ENCODE measurements around the gene TEX51. TPM values are rescaled to one million over a fixed set of nuclear protein-coding genes. Genes with fewer than 3 reads are reported as not detected.
A peak's percentile ranks its signal among the peaks of the same experiment; 100 is the strongest.

TEX51 gene
- under 1 TPM in 1 of 8 experiments, not detected in 7; 0.81 TPM for total RNA-seq

DNA sequence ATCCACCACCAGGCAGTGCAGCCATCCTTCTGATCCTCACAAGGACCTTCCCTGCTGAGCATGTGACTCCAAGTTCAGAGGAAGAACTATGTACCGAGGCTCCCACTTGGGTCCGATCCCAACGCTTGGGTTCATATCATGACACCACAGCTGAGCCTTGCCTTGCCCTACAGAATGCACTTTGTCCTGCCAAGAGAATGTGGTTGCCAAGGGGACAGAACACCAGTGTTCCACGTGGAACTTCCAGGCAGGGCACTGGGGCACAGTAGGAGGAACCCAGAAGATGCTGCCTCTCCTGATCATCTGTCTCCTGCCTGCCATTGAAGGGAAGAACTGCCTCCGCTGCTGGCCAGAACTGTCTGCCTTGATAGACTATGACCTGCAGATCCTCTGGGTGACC lies at the start of gene TEX51:
Gene TEX51, plus strand, starts transcription at position 255 of the 400 bp plus-strand sequence. Its CDS starts 29 bp downstream, at position 284.
- Histone ChIP-seq H3K27ac (no peak within 1 kb of the TSS), H3K4me1 (replicated peaks in 1 of 2) (no peaks in the 10 kb centered on the region), H3K4me3 (no peak within 1 kb of the TSS)
- ATAC-seq (replicated peaks in 6 of 8): no peak
- WGBS, 10 experiments: 56 to 100% (median 95%) methylated on average over 1 to 3 of the region's 5 CpGs; no CpG with 5 or more reads in 3 of the 10 experiments
- in situ Hi-C loops (cut with MboI; ENCODE audit: low pct_unique_long_range_greater_than_20kb in 2 of 9, low sequenced_read_pairs in 9 of 9, unreplicated experiment in 9 of 9): no loop called here

DNA sequence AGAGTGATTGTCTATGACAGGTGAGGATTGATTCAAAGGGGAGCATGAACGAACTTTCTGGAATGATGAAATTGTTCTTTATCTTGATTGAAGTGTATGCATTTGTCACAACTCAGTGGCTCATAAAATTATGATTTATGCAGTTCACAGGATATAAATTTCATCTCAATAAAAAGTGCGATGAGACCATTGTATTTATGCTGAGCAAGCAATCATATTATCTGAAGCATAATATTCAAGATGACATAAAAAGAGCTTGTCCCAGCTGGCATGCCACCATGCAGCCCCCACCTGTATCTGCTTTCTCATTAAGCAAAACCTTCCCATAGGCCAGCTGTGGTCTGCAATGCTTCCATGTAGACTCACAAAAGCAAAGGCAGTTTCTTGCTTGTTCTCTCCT lies 49.6 kb upstream of the TEX51 start:
- Histone ChIP-seq H3K4me1 (replicated peaks in 1 of 2) (peaks cover 3 to 7% of the 10 kb centered on the region in 2 donors), H3K4me3 (no peak overlapping the region), H3K27ac (no peak overlapping the region)
- in situ Hi-C loops (cut with MboI; ENCODE audit: low pct_unique_long_range_greater_than_20kb in 2 of 9, low sequenced_read_pairs in 9 of 9, unreplicated experiment in 9 of 9): no loop called here
- ATAC-seq (replicated peaks in 6 of 8): no peak
- WGBS, 10 experiments: 0 to 80% (median 57%) methylated on average over 1 to 2 of the region's 2 CpGs

DNA sequence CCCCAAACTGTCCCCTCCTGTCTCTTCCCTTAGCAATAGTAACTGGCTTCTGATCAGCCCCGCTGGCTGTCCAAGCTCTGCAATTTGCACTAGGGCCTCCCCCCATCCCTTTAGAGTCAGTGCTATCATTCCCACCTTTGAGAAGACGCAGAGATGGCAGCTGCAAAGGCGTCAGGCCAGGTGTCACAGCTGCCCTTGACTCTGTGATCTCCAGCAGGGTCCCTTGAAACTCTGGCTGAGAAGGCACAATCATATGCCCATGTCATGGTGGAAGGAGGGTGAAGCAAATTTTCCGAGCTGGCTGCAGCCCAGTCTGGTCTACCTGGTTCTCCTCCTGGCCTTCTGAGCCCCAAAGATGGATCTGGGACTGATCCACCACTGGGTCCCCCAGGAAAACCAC lies 49.2 kb upstream of the TEX51 start:
- ATAC-seq (replicated peaks in 6 of 8): no peak
- H3K27ac ChIP-seq: no peak overlapping the region
- in situ Hi-C loops (cut with MboI; ENCODE audit: low pct_unique_long_range_greater_than_20kb in 2 of 9, low sequenced_read_pairs in 9 of 9, unreplicated experiment in 9 of 9): no loop called here
- H3K4me1 ChIP-seq (replicated peaks in 1 of 2): peaks cover 3 to 7% of the 10 kb centered on the region in 2 donors
- WGBS, 10 experiments: 0 to 100% (median 44%) methylated on average over 1 to 3 of the region's 4 CpGs; no CpG with 5 or more reads in 2 of the 10 experiments
- H3K4me3 ChIP-seq: no peak overlapping the region

DNA sequence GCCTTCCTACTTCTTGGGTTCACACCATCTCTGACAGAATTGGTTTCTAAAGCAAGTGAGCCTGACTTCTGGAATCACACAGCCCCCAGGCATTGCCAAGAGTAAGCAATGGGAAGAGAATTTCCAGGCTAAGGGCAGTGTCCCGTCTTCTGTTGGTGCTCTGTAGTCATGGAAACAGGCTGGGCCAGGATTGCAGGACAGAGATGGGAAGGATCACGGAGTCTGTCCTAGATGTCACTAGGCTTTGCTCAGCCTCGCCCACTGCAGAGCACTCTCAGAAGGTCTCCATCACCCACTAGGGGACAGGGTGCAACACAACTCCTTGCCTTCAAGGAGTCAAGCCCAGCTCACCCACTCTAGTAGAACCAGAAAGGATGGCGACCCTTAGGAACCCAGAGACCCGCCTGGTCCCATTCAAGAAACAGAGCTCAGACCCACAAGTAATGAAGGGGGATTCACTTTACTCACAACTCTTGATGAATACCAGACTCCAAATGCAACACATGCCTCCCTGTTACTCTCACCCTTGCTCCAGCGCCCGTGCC lies 48.6 kb upstream of the TEX51 start:
- Histone ChIP-seq H3K4me3 (no peak overlapping the region), H3K27ac (no peak overlapping the region), H3K4me1 (replicated peaks in 1 of 2) (peaks cover 3 to 7% of the 10 kb centered on the region in 2 donors)
- in situ Hi-C loops (cut with MboI; ENCODE audit: low pct_unique_long_range_greater_than_20kb in 2 of 9, low sequenced_read_pairs in 9 of 9, unreplicated experiment in 9 of 9): no loop called here
- WGBS, 10 experiments: 0 to 100% (median 70%) methylated on average over 1 to 6 of the region's 7 CpGs; no CpG with 5 or more reads in 2 of the 10 experiments
- ATAC-seq (replicated peaks in 6 of 8): no peak

DNA sequence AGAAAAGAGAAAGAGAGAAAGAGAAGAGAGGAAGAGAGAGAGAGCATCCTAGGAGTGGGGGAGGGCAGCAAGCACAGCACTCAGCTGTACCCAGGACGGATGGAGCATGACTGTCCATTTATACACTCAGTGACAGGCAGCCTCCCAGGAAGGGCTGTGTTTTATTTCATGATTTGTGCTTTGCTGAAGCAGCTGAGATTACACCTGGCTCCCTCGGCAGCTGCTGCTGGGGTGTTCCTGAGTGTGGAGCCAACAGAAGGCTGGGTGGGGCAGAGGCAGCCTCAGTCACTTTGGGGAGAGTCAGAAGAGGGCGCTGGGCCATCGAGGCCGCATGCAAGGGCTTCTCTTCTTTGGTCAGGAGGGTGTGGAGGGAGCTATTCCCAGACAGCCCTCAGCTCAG lies 47.8 kb upstream of the TEX51 start:
- in situ Hi-C loops (cut with MboI; ENCODE audit: low pct_unique_long_range_greater_than_20kb in 2 of 9, low sequenced_read_pairs in 9 of 9, unreplicated experiment in 9 of 9): no loop called here
- H3K4me1 ChIP-seq (replicated peaks in 1 of 2): peaks cover 3 to 7% of the 10 kb centered on the region in 2 donors
- H3K27ac ChIP-seq: no peak overlapping the region
- WGBS, 10 experiments: 0 to 56% (median 28%) methylated on average over 1 to 4 of the region's 5 CpGs; no CpG with 5 or more reads in 4 of the 10 experiments
- H3K4me3 ChIP-seq: no peak overlapping the region
- ATAC-seq (replicated peaks in 6 of 8): peak in 6 of 8 experiments; percentile 43 to 90 (median 74)

DNA sequence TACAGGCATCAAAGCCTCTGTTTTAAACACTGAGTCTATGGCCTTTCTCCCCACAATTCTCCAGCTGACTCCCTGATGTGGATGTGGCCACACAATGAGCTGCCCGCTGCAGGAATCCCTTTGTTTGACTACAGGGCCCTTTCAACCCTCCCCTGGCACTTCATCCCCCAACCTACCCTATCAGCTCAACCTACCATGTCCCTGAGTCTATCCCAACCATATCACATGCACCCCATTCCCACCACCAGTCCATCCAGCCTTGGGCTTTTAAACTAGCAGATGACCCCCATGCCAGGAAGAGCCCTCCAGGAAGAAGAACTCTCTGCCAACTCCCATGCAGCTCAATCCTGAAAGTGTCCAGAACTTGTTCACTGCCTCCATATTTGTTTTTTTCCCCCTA lies 46.9 kb upstream of the TEX51 start:
- ATAC-seq (replicated peaks in 6 of 8): no peak
- H3K27ac ChIP-seq: no peak overlapping the region
- 40 to 60% (median 50%) methylated on average over 1 of the region's 1 CpG; no CpG with 5 or more reads in 7 of the 10 experiments for WGBS, 10 experiments
- in situ Hi-C loops (cut with MboI; ENCODE audit: low pct_unique_long_range_greater_than_20kb in 2 of 9, low sequenced_read_pairs in 9 of 9, unreplicated experiment in 9 of 9): no loop called here
- no peak overlapping the region for H3K4me3 ChIP-seq
- H3K4me1 ChIP-seq (replicated peaks in 1 of 2): peaks cover 3 to 7% of the 10 kb centered on the region in 2 donors

DNA sequence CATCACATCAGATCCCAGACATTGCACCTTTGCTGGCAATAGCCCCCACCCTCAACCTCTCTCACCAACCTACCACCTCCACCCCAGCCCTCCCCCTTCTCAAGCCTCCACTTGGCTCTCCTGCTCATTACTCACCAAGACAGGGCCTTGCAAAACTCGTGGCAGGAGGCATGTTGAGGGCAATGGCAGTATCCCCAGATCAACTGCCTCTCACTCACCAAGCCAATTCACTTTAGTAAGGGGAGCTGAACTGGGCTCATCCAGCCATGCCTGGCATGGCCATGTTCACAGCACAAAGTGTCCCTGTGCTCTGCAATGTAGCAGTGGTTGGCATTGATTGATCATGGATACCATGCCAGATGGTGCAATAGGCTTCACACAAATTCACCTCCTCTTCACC lies 46.3 kb upstream of the TEX51 start:
- WGBS, 10 experiments: 43 to 67% methylated on average over 1 of the region's 1 CpG; no CpG with 5 or more reads in 8 of the 10 experiments
- Histone ChIP-seq H3K27ac (no peak overlapping the region), H3K4me3 (no peak overlapping the region), H3K4me1 (replicated peaks in 1 of 2) (peaks cover 3 to 7% of the 10 kb centered on the region in 2 donors)
- ATAC-seq (replicated peaks in 6 of 8): no peak
- in situ Hi-C loops (cut with MboI; ENCODE audit: low pct_unique_long_range_greater_than_20kb in 2 of 9, low sequenced_read_pairs in 9 of 9, unreplicated experiment in 9 of 9): no loop called here

DNA sequence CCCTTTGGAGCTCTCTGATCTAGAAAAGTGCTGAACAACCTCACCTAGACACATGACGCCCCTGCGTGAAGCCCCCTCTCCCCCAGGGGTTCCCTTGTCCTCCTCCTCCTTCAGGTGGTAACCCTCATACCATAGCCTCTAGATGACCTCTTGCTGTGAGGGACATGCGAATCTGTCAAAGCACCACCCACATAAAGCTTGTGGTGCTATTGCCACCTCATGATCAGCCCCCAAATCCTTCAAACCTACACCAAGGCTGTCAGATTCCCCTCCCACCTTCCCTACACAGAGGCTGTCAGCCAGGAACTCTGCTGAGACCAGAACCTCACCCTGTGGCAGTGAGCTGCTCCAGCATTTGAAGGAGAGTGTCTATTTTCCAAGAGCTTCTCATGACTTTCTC lies 43.1 kb upstream of the TEX51 start:
- no peak for ATAC-seq (replicated peaks in 6 of 8)
- Histone ChIP-seq H3K4me1 (replicated peaks in 1 of 2) (peaks cover 1 to 5% of the 10 kb centered on the region in 2 donors), H3K27ac (no peak overlapping the region), H3K4me3 (no peak overlapping the region)
- in situ Hi-C loops (cut with MboI; ENCODE audit: low pct_unique_long_range_greater_than_20kb in 2 of 9, low sequenced_read_pairs in 9 of 9, unreplicated experiment in 9 of 9): no loop called here
- WGBS, 10 experiments: 0 to 100% (median 58%) methylated on average over 1 to 2 of the region's 3 CpGs; no CpG with 5 or more reads in 5 of the 10 experiments

DNA sequence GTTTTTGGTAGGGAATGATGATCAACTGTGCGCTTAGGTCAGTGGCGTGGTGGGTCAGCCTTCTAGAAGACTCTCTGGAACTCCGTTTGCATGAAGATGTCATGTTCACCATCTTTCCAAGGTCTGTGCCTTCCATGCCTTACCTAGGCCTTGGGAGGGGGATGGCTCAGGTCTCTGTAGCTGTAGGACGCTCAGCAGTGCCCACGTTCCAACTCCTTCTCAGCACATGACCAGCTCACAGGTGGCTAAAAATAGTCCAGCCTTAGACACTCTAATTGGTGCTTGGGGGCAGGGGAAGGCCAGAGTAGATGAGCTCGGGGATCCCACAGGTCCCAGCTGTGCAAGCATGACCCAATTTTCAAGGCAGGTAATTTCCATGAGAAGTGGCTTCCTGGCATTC lies 42.3 kb upstream of the TEX51 start:
- H3K27ac ChIP-seq: no peak overlapping the region
- no peak for ATAC-seq (replicated peaks in 6 of 8)
- WGBS, 10 experiments: 10 to 100% (median 40%) methylated on average over 1 to 5 of the region's 6 CpGs; no CpG with 5 or more reads in 3 of the 10 experiments
- no peaks in the 10 kb centered on the region for H3K4me1 ChIP-seq (replicated peaks in 1 of 2)
- H3K4me3 ChIP-seq: no peak overlapping the region
- in situ Hi-C loops (cut with MboI; ENCODE audit: low pct_unique_long_range_greater_than_20kb in 2 of 9, low sequenced_read_pairs in 9 of 9, unreplicated experiment in 9 of 9): no loop called here

DNA sequence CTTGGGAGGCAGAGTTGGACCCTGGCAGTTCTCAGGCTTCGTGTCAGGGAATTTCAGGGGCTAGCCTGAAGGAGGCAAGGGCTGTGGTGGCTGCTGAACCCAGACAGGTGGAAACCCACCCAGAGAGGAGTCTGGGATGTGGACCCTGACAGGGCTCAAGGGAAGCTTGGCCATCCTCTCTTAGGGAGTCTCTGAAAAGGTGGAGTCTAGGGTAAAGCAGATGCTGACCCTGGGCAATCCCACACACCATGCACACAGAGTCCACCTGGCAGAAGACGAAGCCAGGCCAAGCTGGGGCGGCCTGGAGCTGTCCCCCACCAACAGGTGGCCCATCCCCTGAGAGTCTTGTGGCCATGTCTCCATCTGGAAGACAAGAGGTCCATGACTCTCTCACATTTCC lies 41.2 kb upstream of the TEX51 start:
- in situ Hi-C loops (cut with MboI; ENCODE audit: low pct_unique_long_range_greater_than_20kb in 2 of 9, low sequenced_read_pairs in 9 of 9, unreplicated experiment in 9 of 9): no loop called here
- 20 to 86% (median 81%) methylated on average over 1 to 2 of the region's 3 CpGs; no CpG with 5 or more reads in 7 of the 10 experiments for WGBS, 10 experiments
- Histone ChIP-seq H3K27ac (no peak overlapping the region), H3K4me1 (replicated peaks in 1 of 2) (no peaks in the 10 kb centered on the region), H3K4me3 (no peak overlapping the region)
- no peak for ATAC-seq (replicated peaks in 6 of 8)

DNA sequence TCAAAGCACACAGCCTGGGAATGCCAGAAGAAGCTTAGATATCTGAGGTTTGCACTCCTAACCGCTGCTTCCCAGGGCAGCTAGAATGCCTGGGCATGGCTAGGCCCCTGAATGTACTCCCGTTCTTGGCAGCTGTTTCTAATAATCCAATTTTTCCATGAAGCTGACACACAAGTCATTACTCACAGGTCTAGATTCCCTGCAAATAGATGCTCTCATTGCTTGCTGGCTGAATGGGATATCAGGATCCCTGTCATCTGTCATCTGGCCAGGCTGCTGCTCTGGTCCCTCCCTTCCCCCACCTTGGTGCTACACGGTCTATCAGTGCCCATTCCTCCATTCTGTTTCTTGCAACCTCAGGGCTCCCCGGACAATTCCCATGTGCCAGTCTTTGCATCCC lies 40.7 kb upstream of the TEX51 start:
- no peaks in the 10 kb centered on the region for H3K4me1 ChIP-seq (replicated peaks in 1 of 2)
- H3K4me3 ChIP-seq: no peak overlapping the region
- H3K27ac ChIP-seq: no peak overlapping the region
- ATAC-seq (replicated peaks in 6 of 8): peak in 6 of 8 experiments; percentile 13 to 94 (median 60)
- WGBS, 10 experiments: 14 to 100% (median 83%) methylated on average over 1 to 2 of the region's 4 CpGs; no CpG with 5 or more reads in 3 of the 10 experiments
- in situ Hi-C loops (cut with MboI; ENCODE audit: low pct_unique_long_range_greater_than_20kb in 2 of 9, low sequenced_read_pairs in 9 of 9, unreplicated experiment in 9 of 9): no loop called here

DNA sequence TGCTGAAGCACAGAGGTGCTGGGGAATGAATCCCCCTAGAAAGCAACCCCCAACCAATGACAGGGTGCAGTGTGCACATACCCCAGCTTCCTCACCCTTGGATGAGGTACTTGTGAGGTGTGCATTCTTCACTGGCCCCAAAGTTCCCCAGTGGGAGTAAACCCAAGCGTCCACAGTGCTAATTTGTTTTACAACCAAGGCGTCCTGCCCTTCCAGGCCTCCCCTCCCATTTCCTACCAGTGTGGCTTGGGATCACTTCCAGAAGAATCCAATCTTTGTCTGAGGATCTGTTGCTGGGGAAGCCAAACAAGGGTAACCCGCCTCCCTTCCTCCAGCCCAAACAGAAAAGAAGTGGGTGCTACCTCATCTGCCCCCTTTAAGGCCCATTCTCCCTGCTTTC lies 40.3 kb upstream of the TEX51 start:
- Histone ChIP-seq H3K27ac (no peak overlapping the region), H3K4me3 (no peak overlapping the region), H3K4me1 (replicated peaks in 1 of 2) (no peaks in the 10 kb centered on the region)
- no peak for ATAC-seq (replicated peaks in 6 of 8)
- in situ Hi-C loops (cut with MboI; ENCODE audit: low pct_unique_long_range_greater_than_20kb in 2 of 9, low sequenced_read_pairs in 9 of 9, unreplicated experiment in 9 of 9): no loop called here
- WGBS, 10 experiments: 17 to 80% (median 51%) methylated on average over 1 to 3 of the region's 3 CpGs; no CpG with 5 or more reads in 4 of the 10 experiments

DNA sequence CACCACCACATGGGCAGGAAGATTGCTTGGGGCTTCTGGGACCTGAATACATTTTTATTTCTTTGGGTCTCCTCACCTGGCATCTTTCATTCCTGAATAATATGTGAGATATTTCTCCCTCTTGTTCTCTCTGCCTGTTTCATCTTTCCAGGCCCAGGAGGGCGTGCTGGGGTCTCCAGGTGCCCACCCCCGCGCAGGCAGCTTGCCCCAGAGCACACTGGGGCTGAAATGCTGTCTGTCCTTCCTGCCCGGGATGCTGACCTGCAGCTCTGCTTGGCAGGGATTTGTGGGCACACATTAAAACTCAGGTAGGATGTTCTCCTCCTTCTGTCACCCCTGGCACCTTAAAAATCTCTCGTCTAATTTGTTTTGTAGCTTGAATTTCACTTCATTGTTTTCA lies 39.7 kb upstream of the TEX51 start:
- Histone ChIP-seq H3K27ac (no peak overlapping the region), H3K4me3 (no peak overlapping the region), H3K4me1 (replicated peaks in 1 of 2) (no peaks in the 10 kb centered on the region)
- in situ Hi-C loops (cut with MboI; ENCODE audit: low pct_unique_long_range_greater_than_20kb in 2 of 9, low sequenced_read_pairs in 9 of 9, unreplicated experiment in 9 of 9): no loop called here
- ATAC-seq (replicated peaks in 6 of 8): no peak
- 0 to 74% (median 48%) methylated on average over 1 to 5 of the region's 5 CpGs; no CpG with 5 or more reads in 2 of the 10 experiments for WGBS, 10 experiments

DNA sequence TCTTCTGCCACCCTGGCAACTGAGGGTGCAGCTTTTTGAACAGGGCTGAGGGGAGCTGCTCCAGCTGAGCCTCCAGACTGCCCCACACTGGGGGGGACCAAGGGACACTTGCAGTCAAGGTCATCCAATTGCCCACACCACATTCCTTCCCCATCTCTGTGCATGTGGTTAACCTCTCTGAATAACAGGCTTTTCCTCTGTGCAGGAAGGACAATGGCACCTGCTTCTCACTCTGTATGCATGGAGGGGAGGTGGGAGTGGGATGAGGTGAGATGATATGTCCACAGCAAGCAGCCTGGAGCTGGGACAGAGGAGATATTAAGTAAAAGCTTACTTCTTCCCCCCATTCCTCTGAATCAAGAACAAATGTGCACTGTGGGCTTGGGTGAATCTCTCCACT lies 39.1 kb upstream of the TEX51 start:
- Histone ChIP-seq H3K4me1 (replicated peaks in 1 of 2) (no peaks in the 10 kb centered on the region), H3K4me3 (no peak overlapping the region), H3K27ac (no peak overlapping the region)
- ATAC-seq (replicated peaks in 6 of 8): no peak
- in situ Hi-C loops (cut with MboI; ENCODE audit: low pct_unique_long_range_greater_than_20kb in 2 of 9, low sequenced_read_pairs in 9 of 9, unreplicated experiment in 9 of 9): no loop called here
